Neural cell (in vitro differentiated cells): ENCODE results near the gene BRSK2.

ENCODE experiments used
- CTCF ChIP-seq: fragments of 450-650 bp; IDR thresholded peaks from 2 replicates; pipeline ENCODE4 v1.5.1; 2014; ENCODE audit warnings: antibody characterized with exemption, mild to moderate bottlenecking, moderate library complexity; ENCODE audit not compliant: poor library complexity, severe bottlenecking
- EZH2 ChIP-seq: fragments of 200-600, 300-800 bp; shearing (Covaris generic), sonication (generic); IDR thresholded peaks from 2 replicates; pipeline ENCODE4 v1.6.1; 2014; ENCODE audit warnings: antibody characterized with exemption, low read length, borderline replicate concordance, mild to moderate bottlenecking; ENCODE audit not compliant: insufficient read depth, poor library complexity, severe bottlenecking
- TAF1 ChIP-seq: IDR thresholded peaks from 2 replicates; pipeline ENCODE4 v1.6.1; 2012; ENCODE audit warnings: low read depth

GRCh38 chr11:1466784-1467183, 77.0 kb downstream of the BRSK2 start:
- TF ChIP-seq EZH2 = no peak
- no peak for TF ChIP-seq CTCF
- no peak for TF ChIP-seq TAF1
